SK-N-SH (cell line): ENCODE measurements around the gene LACTB. TPM values are rescaled to one million over a fixed set of nuclear protein-coding genes. Genes with fewer than 3 reads are reported as not detected.

Source experiments
- CTCF ChIA-PET: fragments of 300-600, 350-600 bp; formaldehyde crosslinking; extraction: SDS; loops from one replicate; lab custom pipeline; 2021; lab: Yijun Ruan, JAX
- POLR2A ChIA-PET: fragments of 350-600 bp; sonication (Branson Sonifier 250); formaldehyde crosslinking; extraction: SDS; loops from one replicate; lab custom pipeline; 2020; ENCODE audit warnings: antibody characterized with exemption, inconsistent platforms; lab: Yijun Ruan, JAX
- DNase-seq: peaks from one replicate; pipeline ENCODE4 v3.0.0; 2012
- H2AFZ ChIP-seq: fragments of 200-600 bp; sonication (generic); 2 replicates; pipeline ENCODE4 v1.8.1; 2016; ENCODE audit warnings: antibody characterized with exemption, mild to moderate bottlenecking, low read depth
- H3F3A ChIP-seq: fragments of 200-600 bp; sonication (generic); replicated peaks from 2 replicates; pipeline ENCODE3; 2016; ENCODE audit warnings: antibody characterized with exemption, mild to moderate bottlenecking; ENCODE audit not compliant: insufficient read depth
- H3K27ac ChIP-seq, 2 experiments: fragments of 200-500 bp in 1 of 2; fragments of 200-600 bp in 1 of 2; sonication (Bioruptor generic) in 1 of 2; sonication (generic), shearing (Covaris generic) in 1 of 2; 2 replicates each; pipeline versions ENCODE4 v1.5.1 to v1.6.1; 2014 to 2016; ENCODE audit warnings: low read depth in 2 of 2, inconsistent platforms in 1 of 2, low read length in 1 of 2, mild to moderate bottlenecking in 1 of 2, mixed read lengths in 1 of 2
- H3K27me3 ChIP-seq: fragments of 200-600 bp; sonication (generic), shearing (Covaris generic); 2 replicates; pipeline ENCODE4 v1.6.1; 2016; ENCODE audit warnings: mixed run types; ENCODE audit not compliant: insufficient read depth
- H3K36me3 ChIP-seq, 2 experiments: fragments of 200-500 bp in 1 of 2; fragments of 200-600 bp in 1 of 2; sonication (Bioruptor generic) in 1 of 2; sonication (generic) in 1 of 2; replicated peaks in 1 of 2; 2 replicates each; pipeline versions ENCODE3 to v1.5.1; 2014 to 2016; ENCODE audit warnings: low read length in 1 of 2, mild to moderate bottlenecking in 1 of 2; ENCODE audit not compliant: insufficient read depth in 2 of 2, control insufficient read depth in 1 of 2
- H3K4me1 ChIP-seq, 2 experiments: fragments of 200-500 bp in 1 of 2; fragments of 200-600 bp in 1 of 2; sonication (Bioruptor generic) in 1 of 2; sonication (generic), shearing (Covaris generic) in 1 of 2; 2 replicates each; pipeline versions ENCODE4 v1.5.1 to v1.6.1; 2014 to 2016; ENCODE audit warnings: low read depth in 1 of 2, low read length in 1 of 2, mixed run types in 1 of 2; ENCODE audit not compliant: insufficient read depth in 2 of 2, control insufficient read depth in 1 of 2
- H3K4me2 ChIP-seq: fragments of 200-600 bp; sonication (generic), shearing (Covaris generic); 2 replicates; pipeline ENCODE4 v1.6.1; 2017; ENCODE audit warnings: mixed run types
- H3K4me3 ChIP-seq, 2 experiments: fragments of 200-500 bp in 1 of 2; fragments of 200-600 bp in 1 of 2; sonication (Bioruptor generic) in 1 of 2; sonication (generic), shearing (Covaris generic) in 1 of 2; 2 replicates each; pipeline versions ENCODE4 v1.5.1 to v1.8.1; 2014 to 2016; ENCODE audit warnings: low read depth in 2 of 2, inconsistent platforms in 1 of 2, low read length in 1 of 2, mild to moderate bottlenecking in 1 of 2, mixed read lengths in 1 of 2, moderate library complexity in 1 of 2
- H3K79me2 ChIP-seq: fragments of 200-600 bp; sonication (generic); 2 replicates; pipeline ENCODE4 v1.8.1; 2017; ENCODE audit warnings: mild to moderate bottlenecking; ENCODE audit not compliant: insufficient read depth
- H3K9ac ChIP-seq: fragments of 200-600 bp; sonication (generic); 2 replicates; pipeline ENCODE4 v1.6.1; 2017; ENCODE audit warnings: mixed run types
- H3K9me2 ChIP-seq: fragments of 200-600 bp; sonication (generic); 2 replicates; pipeline ENCODE4 v1.6.1; 2017; ENCODE audit warnings: mixed run types
- H3K9me3 ChIP-seq: fragments of 200-600 bp; sonication (generic); 2 replicates; pipeline ENCODE4 v1.6.1; 2017; ENCODE audit warnings: mixed run types, mild to moderate bottlenecking, moderate library complexity
- H4K20me1 ChIP-seq: fragments of 200-600 bp; sonication (generic); 2 replicates; pipeline ENCODE4 v1.6.1; 2017; ENCODE audit warnings: mild to moderate bottlenecking, mixed run types; ENCODE audit not compliant: insufficient read depth
- ELF1 ChIP-seq: IDR thresholded peaks from 2 replicates; pipeline ENCODE4 v1.4.0; 2012
- FOSL2 ChIP-seq: IDR thresholded peaks from 2 replicates; pipeline ENCODE4 v1.4.0; 2012; ENCODE audit warnings: low read depth, mild to moderate bottlenecking, moderate library complexity, borderline replicate concordance
- GABPA ChIP-seq: IDR thresholded peaks from 2 replicates; pipeline ENCODE4 v1.4.0; 2012; ENCODE audit warnings: low read depth, mild to moderate bottlenecking
- JUND ChIP-seq: IDR thresholded peaks from 2 replicates; pipeline ENCODE4 v1.4.0; 2012
- MEF2A ChIP-seq: IDR thresholded peaks from 2 replicates; pipeline ENCODE4 v1.4.0; 2012; ENCODE audit warnings: low read depth, borderline replicate concordance
- MXI1 ChIP-seq: IDR thresholded peaks from 2 replicates; pipeline ENCODE4 v1.6.1; 2012; ENCODE audit warnings: mild to moderate bottlenecking, low read depth, low read length, improper control_type of control experiment
- NFIC ChIP-seq: IDR thresholded peaks from 2 replicates; pipeline ENCODE4 v1.4.0; 2012; ENCODE audit warnings: borderline replicate concordance
- NRF1 ChIP-seq: IDR thresholded peaks from 2 replicates; pipeline ENCODE4 v1.6.1; 2012; ENCODE audit warnings: low read depth, mild to moderate bottlenecking, low read length
- POLR2AphosphoS5 ChIP-seq: IDR thresholded peaks from 2 replicates; pipeline ENCODE4 v1.6.1; 2012; ENCODE audit warnings: low read depth, low read length
- RCOR1 ChIP-seq: fragments of 150-350 bp; IDR thresholded peaks from 2 replicates; pipeline ENCODE4 v1.6.1; 2017; ENCODE audit warnings: antibody characterized with exemption, low read length
- RFX5 ChIP-seq: IDR thresholded peaks from 2 replicates; pipeline ENCODE4 v1.6.1; 2012; ENCODE audit warnings: mild to moderate bottlenecking, improper control_type of control experiment, low read length
- RXRA ChIP-seq: IDR thresholded peaks from 2 replicates; pipeline ENCODE4 v1.4.0; 2012; ENCODE audit warnings: low read depth, mild to moderate bottlenecking, borderline replicate concordance
- SMC3 ChIP-seq: IDR thresholded peaks from 2 replicates; pipeline ENCODE4 v1.6.1; 2012; ENCODE audit warnings: low read depth, low read length, improper control_type of control experiment
- TAF1 ChIP-seq: IDR thresholded peaks from 2 replicates; pipeline ENCODE4 v1.6.1; 2012; ENCODE audit warnings: low read depth, mild to moderate bottlenecking, low read length, moderate library complexity, borderline replicate concordance
- TEAD4 ChIP-seq: IDR thresholded peaks from 2 replicates; pipeline ENCODE4 v1.4.0; 2012; ENCODE audit warnings: mild to moderate bottlenecking, borderline replicate concordance; ENCODE audit not compliant: insufficient read depth
- WGBS: methylation state at CpG from one replicate; pipeline ENCODE4 v1.1.6; 2017; ENCODE audit warnings: low lambda C conversion rate; 5-methylcytosine and 5-hydroxymethylcytosine counted together
- polyA plus RNA-seq, 3 experiments: library from polyadenylated mRNA; depleted of rRNA; stranded (reverse); fragments of >200 nt; gene quantifications; 2 replicates each; pipeline ENCODE4 v1.2.3, GENCODE V29; 2012
- TF ChIP-seq, protein P1 (sequence below): IDR thresholded peaks from 2 replicates; pipeline ENCODE4 v1.4.0; 2012; ENCODE audit warnings: low read depth, borderline replicate concordance
- TF ChIP-seq, protein P2 (sequence below): IDR thresholded peaks from 2 replicates; pipeline ENCODE4 v1.4.0; 2012; ENCODE audit warnings: low read depth, borderline replicate concordance
- TF ChIP-seq, protein P3 (sequence below): IDR thresholded peaks from 2 replicates; pipeline ENCODE4 v1.6.1; 2012; ENCODE audit warnings: mild to moderate bottlenecking, low read depth, low read length, moderate library complexity
- TF ChIP-seq, protein P4 (sequence below): fragments of 150-350 bp; IDR thresholded peaks from 2 replicates; pipeline ENCODE4 v1.6.1; 2017; ENCODE audit warnings: antibody characterized with exemption, low read length, low read depth, borderline replicate concordance

LACTB gene
- polyA plus RNA-seq, 1 of the 3 experiments (the other 2 are of a cell fraction): 23.3 TPM

DNA sequence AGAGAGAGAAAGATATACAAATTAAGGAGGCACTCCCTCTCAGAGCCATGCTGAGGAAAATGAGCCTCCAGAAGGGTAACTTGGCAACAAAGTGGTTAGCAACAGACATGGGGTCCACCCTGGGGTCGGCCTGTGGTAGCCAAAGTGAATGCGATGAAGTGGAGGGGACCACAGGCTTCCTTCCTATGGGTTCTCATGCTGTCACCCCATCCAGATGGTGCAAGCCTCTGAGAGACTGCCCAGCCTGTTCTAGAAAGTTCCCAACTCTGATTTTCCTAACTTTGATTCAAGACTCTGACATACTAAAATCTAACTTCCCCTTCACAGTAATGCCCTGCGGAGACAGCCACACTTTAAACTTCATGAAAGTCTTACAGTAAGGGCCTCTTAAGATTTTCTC lies 18.2 kb upstream of the LACTB start:
- WGBS: 91% methylated on average over 3 of the region's 3 CpGs
- CTCF ChIA-PET: interaction anchor here (0.8 to 1.2 kb wide), 2 partner anchors 9 to 55 kb away, joined by 3 to 6 read pairs; no protein-coding TSS in a partner anchor

GRCh38 chr15:63104727-63105126 lies 16.9 kb upstream of the LACTB start:
- Histone ChIP-seq H3K4me2 (no peak overlapping the region), H3K27me3 (no peaks in the 10 kb centered on the region), H3K36me3 (no peaks in the 10 kb centered on the region), H3K9me2 (no peaks in the 10 kb centered on the region), H3K4me3 (no peak overlapping the region), H3K9me3 (no peaks in the 10 kb centered on the region), H3K27ac (no peak overlapping the region), H4K20me1 (no peaks in the 10 kb centered on the region), H3K9ac (no peak overlapping the region), H3F3A (peaks cover 18% of the 10 kb centered on the region), H2AFZ (no peak overlapping the region), H3K79me2 (no peaks in the 10 kb centered on the region), H3K4me1 (peaks cover 0 to 13% of the 10 kb centered on the region in 2 experiments; a peak in 2 of 4 replicates)
- 71% methylated on average over 7 of the region's 7 CpGs for WGBS
- POLR2A ChIA-PET: no interaction called here
- CTCF ChIA-PET: interaction anchor here (1.8 to 2.1 kb wide), 2 partner anchors 11 to 57 kb away, joined by 7 to 9 read pairs; no protein-coding TSS in a partner anchor
- DNase-seq: no peak
- no peak for TF ChIP-seq NRF1
- TF ChIP-seq RXRA: no peak
- no peak for TF ChIP-seq NFIC
- TF ChIP-seq, protein P1, sequence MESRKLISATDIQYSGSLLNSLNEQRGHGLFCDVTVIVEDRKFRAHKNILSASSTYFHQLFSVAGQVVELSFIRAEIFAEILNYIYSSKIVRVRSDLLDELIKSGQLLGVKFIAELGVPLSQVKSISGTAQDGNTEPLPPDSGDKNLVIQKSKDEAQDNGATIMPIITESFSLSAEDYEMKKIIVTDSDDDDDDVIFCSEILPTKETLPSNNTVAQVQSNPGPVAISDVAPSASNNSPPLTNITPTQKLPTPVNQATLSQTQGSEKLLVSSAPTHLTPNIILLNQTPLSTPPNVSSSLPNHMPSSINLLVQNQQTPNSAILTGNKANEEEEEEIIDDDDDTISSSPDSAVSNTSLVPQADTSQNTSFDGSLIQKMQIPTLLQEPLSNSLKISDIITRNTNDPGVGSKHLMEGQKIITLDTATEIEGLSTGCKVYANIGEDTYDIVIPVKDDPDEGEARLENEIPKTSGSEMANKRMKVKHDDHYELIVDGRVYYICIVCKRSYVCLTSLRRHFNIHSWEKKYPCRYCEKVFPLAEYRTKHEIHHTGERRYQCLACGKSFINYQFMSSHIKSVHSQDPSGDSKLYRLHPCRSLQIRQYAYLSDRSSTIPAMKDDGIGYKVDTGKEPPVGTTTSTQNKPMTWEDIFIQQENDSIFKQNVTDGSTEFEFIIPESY: no peak
- TF ChIP-seq ELF1: no peak
- no peak for TF ChIP-seq FOSL2
- TF ChIP-seq MEF2A: no peak
- TF ChIP-seq TEAD4: no peak
- TF ChIP-seq, protein P2, sequence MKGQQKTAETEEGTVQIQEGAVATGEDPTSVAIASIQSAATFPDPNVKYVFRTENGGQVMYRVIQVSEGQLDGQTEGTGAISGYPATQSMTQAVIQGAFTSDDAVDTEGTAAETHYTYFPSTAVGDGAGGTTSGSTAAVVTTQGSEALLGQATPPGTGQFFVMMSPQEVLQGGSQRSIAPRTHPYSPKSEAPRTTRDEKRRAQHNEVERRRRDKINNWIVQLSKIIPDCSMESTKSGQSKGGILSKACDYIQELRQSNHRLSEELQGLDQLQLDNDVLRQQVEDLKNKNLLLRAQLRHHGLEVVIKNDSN: no peak
- TF ChIP-seq TAF1: no peak
- TF ChIP-seq, protein P3, sequence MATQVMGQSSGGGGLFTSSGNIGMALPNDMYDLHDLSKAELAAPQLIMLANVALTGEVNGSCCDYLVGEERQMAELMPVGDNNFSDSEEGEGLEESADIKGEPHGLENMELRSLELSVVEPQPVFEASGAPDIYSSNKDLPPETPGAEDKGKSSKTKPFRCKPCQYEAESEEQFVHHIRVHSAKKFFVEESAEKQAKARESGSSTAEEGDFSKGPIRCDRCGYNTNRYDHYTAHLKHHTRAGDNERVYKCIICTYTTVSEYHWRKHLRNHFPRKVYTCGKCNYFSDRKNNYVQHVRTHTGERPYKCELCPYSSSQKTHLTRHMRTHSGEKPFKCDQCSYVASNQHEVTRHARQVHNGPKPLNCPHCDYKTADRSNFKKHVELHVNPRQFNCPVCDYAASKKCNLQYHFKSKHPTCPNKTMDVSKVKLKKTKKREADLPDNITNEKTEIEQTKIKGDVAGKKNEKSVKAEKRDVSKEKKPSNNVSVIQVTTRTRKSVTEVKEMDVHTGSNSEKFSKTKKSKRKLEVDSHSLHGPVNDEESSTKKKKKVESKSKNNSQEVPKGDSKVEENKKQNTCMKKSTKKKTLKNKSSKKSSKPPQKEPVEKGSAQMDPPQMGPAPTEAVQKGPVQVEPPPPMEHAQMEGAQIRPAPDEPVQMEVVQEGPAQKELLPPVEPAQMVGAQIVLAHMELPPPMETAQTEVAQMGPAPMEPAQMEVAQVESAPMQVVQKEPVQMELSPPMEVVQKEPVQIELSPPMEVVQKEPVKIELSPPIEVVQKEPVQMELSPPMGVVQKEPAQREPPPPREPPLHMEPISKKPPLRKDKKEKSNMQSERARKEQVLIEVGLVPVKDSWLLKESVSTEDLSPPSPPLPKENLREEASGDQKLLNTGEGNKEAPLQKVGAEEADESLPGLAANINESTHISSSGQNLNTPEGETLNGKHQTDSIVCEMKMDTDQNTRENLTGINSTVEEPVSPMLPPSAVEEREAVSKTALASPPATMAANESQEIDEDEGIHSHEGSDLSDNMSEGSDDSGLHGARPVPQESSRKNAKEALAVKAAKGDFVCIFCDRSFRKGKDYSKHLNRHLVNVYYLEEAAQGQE: no peak

More for the DNA sequence above, 18.2 kb upstream of the LACTB start:
- POLR2A ChIA-PET: no interaction called here
- H3K9ac ChIP-seq: no peak overlapping the region
- H3K4me2 ChIP-seq: no peak overlapping the region
- no peaks in the 10 kb centered on the region for H3K9me3 ChIP-seq
- TF ChIP-seq TAF1 (no peak), MEF2A (no peak), JUND (no peak), SMC3 (no peak), RCOR1 (no peak), POLR2AphosphoS5 (no peak), ELF1 (no peak), MXI1 (no peak), RXRA (no peak), RFX5 (no peak), GABPA (no peak)
- TF ChIP-seq, protein P4, sequence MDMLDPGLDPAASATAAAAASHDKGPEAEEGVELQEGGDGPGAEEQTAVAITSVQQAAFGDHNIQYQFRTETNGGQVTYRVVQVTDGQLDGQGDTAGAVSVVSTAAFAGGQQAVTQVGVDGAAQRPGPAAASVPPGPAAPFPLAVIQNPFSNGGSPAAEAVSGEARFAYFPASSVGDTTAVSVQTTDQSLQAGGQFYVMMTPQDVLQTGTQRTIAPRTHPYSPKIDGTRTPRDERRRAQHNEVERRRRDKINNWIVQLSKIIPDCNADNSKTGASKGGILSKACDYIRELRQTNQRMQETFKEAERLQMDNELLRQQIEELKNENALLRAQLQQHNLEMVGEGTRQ: no peak
- TF ChIP-seq, protein P1: no peak
- H2AFZ ChIP-seq: no peak overlapping the region
- no peak overlapping the region for H3K27ac ChIP-seq
- H3F3A ChIP-seq: peaks cover 11% of the 10 kb centered on the region
- H3K36me3 ChIP-seq: no peaks in the 10 kb centered on the region
- H4K20me1 ChIP-seq: no peaks in the 10 kb centered on the region
- no peaks in the 10 kb centered on the region for H3K9me2 ChIP-seq
- no peak for DNase-seq
- H3K79me2 ChIP-seq: no peaks in the 10 kb centered on the region
- peaks cover 0 to 7% of the 10 kb centered on the region in 2 experiments; a peak in 2 of 4 replicates for H3K4me1 ChIP-seq
- H3K27me3 ChIP-seq: no peaks in the 10 kb centered on the region
- H3K4me3 ChIP-seq: no peak overlapping the region
